Stimulated activated CD8-positive, alpha-beta memory T cell treated with anti-CD3 and anti-CD28 coated beads, Interleukin-7, amount 100 ng/mL, for 48 hours (primary cell): ENCODE data around the gene SAFB2.

Experiments
- DNase-seq, 2 donors: peaks; one replicate each; pipeline ENCODE4 v3.0.0-alpha.2; 2020; ENCODE audit warnings: low read depth in 1 of 2; ENCODE audit errors: extremely low read depth in 1 of 2

SAFB2 gene

DNA sequence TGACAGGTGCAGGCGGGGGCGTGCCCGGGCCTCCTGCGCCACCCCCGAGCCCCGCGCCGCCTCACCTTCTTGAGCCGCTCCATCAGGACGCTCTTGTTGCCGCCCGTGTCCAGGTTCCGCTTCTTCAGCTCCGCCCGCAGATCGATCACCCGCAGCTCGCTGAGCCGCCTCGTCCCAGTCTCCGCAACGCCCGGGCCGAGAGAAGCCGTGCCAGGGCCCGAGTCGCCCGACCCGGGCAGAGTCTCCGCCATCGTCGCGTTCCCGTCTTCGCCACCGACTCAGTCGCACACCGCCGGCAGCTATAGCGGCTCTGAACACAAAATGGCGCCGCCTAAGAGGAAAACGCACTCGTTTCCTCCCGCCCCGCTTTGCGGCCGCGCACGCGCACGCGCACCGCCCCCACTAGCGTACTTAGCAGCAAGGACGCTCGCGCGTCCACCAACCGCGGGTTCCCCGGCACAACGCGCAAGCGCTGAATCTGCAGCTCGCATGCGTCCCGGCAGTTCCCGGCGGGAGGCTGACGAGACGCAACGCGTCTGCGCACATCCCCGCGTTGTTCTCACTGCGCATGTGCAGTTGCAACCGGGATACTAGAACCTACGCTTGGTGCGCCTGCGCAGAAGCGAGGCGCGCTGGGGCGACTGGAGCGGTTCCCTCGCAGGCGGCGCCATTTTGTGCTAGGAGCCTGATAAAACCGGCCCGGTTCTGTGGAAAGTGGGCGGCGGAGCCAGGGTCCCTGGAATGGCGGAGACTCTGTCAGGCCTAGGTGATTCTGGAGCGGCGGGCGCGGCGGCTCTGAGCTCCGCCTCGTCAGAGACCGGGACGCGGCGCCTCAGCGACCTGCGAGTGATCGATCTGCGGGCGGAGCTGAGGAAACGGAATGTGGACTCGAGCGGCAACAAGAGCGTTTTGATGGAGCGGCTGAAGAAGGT lies at the start of gene SAFB2, which contains the start of gene SAFB:
SAFB2 (minus strand) TSS at position 312 of the 932 bp plus-strand sequence; CDS start at position 251, 61 bp downstream.
SAFB (plus strand) TSS at position 619 of the 932 bp plus-strand sequence; CDS start at position 742, 123 bp downstream.
- DNase-seq: peak; percentile 99 to 100

DNA sequence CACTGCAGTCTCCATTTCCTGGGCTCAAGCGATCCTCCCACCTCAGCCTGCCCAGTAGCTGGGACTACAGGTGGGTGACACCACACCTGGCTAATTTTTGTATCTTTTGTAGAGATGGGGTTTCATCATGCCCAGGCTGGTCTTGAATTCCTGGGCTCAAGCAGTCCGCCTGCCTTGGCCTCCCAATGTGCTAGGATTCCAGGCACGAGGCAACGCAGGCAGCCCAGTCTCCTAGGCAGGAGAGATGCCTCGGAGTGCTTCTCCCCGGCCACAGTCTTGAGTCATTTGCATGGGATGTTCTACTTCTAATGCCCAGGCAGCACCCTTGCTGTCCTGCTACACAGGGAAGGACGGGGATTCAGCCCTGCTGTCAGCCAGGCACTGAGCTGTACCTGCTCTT lies 49.0 kb upstream of the SAFB2 start:
- DNase-seq: no peak

DNA sequence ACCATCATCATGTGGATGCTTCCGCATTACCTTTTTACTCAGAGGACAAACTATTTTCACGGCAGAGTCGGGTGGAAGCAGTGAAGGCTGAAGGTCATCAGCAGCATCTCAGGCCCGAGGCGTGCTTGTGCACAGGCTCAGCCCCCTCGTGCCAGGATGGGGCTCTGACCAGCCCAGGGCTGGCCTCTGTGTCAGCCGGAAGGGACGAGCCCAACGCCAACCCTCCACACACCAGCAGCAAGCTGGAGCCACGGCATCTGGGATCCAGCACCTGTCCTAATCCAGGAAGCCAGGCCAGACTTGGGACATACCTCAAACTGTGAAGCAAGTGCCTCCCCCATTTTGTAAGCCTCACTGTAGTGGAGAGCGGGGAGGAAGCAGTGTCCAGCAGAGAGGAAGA lies 46.6 kb upstream of the SAFB2 start:
- DNase-seq: no peak

DNA sequence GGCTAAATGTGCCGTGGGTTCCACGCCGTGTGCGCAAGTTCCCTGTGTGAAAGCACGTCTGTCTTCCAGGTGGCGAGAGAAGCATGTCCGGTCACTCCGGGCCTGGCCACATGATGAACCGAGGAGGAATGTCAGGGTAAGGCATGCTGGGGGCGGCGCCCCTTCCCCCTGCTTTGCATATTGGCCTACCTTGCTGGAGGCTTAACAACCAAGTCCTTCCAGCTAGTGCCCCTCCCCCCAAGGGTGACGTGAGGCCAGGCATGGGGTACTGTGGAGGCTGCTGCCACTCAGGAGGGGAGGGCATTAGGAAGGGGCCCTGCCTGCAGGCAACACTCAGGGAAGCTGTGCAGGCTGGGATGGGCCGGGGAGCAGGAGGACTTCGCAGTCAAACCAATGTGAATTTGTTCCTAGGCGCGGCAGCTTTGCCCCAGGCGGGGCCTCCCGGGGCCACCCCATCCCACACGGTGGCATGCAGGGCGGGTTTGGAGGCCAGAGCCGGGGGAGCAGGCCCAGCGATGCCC lies 45.2 kb upstream of the SAFB2 start:
- no peak for DNase-seq

DNA sequence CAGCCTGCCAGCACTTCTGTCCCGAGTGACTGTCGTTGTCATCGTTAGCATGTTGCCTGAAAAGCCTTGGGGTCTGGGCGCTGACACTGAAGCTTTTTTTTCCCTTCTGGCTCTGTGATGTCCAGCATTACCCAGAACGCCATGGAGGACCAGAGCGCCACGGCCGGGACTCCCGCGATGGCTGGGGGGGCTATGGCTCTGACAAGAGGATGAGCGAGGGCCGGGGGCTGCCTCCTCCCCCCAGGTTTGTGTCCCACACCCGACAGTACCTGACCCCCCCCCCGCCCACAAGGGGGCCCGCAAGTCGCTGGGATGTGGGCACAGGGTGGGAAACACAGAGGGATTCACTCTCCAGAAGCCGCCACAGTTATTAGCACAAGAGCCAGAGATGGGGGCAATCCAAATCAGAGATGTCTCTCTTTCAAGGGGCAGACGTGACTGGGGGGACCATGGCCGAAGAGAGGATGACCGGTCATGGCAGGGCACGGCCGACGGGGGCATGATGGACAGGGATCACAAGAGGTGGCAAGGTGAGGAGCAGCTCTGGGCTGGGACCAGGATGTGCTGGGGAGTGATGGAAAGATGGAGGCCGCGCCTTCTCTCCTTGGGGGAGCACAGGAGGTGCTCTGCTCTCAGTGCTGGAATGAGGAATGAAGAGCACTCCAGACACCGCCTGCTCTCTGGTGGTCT lies 44.5 kb upstream of the SAFB2 start:
- DNase-seq: no peak

DNA sequence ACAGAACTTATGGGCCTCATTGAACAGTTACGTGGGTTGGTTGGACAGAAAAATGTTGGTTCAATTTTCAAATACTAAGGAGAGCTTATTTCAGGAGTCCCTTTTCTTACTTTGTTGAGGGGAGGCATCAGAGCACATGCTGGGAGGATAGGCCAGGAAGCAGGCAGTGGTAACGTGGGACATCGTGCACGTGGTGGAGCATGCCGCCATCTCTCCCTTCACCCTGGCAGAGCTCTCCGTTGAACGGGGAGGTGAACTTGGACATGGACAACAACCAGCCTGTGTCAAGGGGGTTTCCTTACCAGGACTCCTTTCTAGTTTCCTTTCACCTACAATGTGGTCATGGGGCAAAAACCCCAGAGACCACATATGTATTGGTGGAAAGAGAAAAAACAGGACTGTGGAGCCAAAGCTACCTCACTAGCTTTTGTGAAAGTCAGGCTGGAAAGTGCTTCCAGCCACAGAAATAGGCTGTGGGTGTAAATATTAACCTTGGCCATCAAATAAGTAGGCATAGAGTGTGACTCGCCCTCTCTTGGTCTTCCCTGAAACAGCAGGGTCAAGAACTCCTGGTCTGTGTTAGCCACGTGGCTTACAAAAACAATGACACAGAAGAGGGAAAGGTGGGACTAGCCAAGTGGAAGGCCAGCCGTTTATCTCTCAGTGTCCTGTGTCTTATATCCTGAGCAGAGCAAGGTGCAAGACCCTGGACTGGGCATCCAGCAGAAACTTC lies 43.4 kb upstream of the SAFB2 start:
- no peak for DNase-seq

DNA sequence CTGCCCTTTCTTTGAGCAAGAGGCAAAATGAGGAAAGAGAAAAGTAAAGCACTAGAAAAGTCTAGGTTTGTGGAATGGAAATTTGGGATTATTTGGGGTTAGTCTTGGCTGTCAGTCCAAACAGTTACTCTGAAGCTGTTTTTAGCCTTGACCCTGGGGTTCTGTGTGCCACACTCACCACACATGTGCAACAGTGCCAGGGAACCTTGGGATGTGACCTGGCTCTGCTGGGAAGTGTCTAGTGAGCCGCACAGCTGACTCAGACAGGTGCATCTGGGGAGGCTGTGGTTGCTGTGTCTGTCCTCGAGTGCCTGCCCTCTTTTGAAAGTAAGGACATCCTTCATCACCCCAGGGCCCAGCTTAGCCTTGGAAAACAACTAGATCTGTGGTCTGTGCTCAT lies 41.9 kb upstream of the SAFB2 start:
- no peak for DNase-seq

DNA sequence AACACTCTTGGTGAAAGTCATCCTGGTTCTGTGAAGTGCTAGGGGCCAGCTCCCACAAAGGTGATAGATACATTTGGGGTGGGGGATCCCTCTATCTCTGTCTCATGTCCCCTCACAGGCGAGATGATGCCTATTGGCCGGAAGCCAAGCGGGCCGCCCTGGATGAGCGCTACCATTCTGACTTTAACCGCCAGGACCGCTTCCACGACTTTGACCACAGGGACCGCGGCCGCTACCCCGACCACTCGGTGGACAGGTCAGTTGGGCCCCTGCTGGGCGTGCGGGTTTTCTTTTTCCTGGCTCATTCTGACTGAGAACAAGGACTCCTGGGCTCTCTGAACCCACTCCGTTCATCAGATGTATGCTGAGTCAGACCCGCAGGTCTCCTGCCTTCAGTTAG lies 41.3 kb upstream of the SAFB2 start:
- DNase-seq: no peak

DNA sequence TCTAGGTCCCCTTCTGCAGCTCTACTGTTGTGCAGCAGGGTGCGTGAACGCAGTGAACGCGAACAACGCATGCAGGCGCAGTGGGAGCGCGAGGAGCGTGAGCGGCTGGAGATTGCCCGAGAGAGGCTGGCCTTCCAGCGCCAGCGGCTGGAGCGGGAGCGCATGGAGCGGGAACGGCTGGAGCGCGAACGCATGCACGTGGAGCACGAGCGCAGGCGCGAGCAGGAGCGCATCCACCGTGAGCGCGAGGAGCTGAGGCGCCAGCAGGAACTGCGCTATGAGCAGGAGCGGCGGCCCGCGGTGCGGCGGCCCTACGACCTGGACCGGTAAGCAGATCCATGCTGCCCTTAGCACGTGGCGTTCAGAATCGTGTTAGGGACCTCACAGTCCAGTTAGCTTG lies 38.9 kb upstream of the SAFB2 start:
- DNase-seq: no peak

DNA sequence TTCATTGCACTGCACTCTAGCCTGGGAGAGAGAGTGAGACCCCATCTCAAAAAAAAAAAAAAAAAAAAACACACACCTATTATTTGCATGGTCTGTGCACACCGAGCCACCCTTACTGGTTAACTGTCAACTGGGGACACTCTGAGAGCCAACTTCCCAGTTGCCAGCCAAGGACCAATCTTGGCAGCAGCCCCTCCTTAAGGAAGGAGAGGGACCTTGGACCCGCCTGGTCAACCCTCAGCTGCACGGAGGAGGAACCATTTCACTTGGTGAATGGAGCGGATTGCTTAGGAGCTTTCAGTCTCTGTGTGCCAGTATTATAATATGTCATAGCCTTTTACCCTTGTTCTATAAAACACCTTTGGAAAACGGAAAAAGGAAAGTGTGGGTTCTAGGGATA lies 32.8 kb upstream of the SAFB2 start:
- DNase-seq: no peak

DNA sequence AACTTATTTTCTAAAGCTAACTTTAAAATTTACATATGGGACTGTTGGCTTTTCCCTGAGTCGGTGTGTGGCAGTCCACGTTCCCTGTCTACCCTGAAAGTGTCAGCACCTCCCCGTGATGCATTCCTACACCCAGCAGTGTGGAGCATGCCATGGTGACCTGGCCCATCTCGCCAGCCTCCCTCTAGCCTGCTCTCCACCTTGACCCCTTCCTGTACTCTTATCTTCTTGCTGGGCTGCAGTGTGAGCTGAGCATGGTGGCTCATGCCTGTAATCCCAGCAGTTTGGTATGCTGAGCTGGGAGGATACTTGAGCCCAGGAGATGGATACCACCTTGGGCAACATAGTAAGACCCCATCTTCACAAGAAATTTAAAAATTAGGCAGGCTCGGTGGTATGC lies 32.4 kb upstream of the SAFB2 start:
- no peak for DNase-seq

DNA sequence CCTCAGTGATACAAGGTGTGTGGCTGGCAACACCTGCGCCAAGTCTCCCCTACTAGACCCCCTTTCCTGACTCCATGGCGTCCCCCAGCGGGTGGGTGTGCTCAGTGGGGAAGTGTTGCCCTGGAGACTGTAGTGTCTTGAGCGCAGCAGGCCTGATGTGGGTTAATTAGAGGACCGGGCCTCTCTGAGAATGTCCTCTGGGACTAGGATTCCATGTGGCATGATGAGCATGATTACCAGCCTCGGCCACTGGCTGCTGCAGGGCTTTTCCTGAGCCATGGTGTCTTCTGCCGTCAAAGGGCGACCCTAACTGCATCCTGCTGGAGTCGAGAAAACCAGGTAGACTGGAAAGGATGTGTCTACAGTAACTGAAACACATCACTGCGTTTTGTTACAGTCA lies 29.7 kb upstream of the SAFB2 start:
- no peak for DNase-seq

DNA sequence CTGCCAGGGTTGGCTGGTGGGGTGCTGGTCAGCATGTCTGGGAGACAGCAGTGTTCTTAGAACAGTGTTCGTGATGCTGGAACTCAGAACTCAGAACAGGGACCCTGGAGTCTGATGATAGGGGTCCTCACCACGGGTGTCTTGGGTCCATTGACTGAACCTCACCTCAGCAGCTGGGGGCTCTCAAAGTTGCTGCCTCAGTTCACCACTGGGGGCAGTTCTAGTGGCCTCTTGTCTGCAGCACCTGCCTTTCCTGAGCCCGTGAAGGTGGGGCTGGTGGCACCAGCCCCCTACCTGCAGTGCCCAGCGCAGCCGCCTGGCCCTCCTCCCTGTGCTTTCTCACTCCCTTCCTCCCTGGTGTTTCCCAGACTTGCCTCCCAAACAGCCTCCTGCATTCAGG lies 28.8 kb upstream of the SAFB2 start:
- DNase-seq: no peak

DNA sequence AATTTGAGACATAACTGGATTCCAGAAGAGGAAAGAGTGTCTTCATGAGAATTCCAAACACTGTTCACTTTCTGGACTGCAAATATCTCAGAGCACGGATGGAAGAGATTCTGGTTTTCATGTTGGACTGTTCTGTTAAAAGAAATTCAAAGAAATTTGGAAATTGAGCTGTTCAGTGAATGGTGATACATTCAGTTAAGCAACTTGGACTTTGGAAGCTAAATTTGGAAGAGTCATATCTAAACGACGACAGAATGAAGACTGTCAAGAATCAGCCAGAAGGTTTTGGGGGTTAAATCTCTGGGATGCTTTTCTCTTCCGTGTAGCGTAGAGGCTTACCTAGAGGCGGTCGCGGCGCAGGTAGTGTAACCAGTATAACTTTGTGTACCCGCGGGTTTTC lies 25.9 kb upstream of the SAFB2 start:
- no peak for DNase-seq

DNA sequence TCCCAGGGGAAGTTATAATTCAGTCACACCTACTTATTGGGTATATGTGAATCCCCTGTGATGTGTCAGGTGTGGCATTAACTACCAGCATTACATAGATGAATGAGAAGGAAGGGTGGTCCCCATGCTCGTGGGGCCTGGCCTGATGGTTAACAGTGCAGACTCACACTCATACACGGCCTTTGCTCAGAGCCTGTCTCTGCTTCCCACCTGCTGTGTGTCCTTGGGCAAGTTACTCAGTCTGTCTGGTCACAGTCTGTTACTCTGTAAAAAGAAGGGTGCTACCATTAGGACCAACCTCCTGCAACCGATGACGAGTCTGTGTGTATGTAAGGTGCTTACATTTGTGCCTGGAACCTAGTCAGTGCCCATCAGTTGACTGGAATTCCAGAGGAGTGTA lies 24.1 kb upstream of the SAFB2 start:
- DNase-seq: no peak

DNA sequence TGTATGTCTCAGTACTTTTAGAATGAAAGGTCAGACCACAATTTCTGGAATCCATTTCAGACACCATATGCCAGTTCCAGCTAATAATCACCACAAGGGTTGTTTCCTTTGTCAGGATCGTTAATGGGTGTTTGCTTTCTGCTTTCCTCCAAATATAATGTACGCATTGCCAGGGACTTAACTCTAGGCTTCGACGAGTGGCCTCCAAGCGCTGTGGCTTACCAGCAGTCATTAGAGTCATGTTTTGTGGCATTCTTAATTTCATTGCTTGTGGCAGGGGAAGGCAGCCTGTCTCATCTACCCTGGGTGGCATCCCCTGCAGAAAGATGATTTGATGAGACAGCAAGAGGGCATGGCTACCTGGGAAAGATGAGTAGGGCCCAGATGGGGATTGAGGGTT lies 22.8 kb upstream of the SAFB2 start:
- DNase-seq: no peak

DNA sequence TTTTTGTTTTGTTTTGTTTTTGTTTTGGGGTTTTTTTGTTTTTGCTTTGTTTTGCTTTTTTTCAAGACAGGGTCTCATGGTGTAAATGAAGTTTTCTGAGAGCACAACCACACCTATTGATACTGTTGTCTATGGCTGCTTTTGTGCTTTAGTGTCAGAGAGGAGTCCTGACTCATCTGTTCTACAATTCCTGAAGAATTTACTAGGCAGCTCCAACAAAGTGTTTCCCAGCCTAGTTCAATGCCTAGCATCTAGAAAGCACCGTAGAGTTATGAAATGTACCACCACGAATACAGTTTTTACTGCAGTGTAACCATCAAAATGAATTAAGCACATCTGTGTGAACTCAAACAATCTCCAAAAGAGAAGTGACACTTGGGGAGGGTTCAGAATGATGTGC lies 21.5 kb upstream of the SAFB2 start:
- no peak for DNase-seq

DNA sequence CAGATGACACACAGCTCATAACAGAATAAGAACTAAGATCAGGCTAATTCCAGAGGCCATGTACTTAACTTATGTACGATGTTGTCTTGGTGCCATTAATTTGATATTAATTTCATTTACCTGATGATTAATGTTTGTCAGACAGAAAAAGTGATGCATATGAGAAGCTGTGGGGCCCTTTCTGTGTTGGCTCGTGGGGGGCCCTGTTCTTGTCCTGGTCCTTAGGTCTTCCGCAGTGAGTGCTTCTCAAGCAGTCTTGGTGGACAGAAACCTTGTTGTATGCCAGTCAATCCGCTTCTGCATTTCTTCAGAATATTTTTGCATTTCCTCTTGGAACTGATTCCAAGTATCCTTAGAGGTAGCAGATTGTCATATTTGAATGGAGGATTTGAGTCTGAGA lies 20.5 kb upstream of the SAFB2 start:
- no peak for DNase-seq

DNA sequence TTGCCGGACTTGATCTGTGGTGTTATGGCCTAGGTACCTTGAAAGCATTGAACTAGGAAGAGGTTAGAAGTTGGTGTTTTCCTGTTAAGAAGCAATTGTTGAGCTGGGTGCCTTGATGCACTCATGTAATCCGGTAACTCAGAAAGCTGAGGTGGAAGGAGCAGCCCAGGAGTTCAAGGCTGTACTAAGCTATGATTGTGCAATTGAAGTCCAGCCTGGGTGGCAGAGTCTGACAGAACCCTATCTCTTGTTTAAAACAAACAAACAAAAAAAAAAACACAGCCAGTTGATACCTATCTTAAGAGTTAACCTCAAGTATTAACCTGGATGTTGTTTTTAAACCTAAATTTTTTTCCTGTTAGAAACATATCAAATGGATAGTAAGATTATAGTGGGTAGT lies 19.6 kb upstream of the SAFB2 start:
- DNase-seq: no peak

DNA sequence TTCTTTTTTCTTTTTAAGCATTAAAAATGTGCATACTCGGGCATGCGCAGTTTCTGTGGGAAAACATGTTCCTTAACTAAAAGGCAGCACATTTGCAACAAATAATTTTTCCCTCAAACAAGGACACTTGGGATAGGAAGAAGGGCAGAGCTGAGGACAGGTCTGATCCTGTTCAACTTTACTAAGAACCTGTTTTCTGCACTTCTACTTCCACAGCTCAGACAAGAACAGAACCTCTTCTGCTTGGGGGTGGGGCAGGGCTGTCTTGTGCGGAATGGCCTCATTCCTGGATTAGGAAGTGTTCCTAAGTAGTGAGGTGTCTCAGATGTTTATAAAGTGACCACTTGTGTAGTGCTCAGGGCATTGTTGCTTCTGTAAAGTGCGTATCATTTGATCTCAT lies 18.6 kb upstream of the SAFB2 start:
- no peak for DNase-seq

DNA sequence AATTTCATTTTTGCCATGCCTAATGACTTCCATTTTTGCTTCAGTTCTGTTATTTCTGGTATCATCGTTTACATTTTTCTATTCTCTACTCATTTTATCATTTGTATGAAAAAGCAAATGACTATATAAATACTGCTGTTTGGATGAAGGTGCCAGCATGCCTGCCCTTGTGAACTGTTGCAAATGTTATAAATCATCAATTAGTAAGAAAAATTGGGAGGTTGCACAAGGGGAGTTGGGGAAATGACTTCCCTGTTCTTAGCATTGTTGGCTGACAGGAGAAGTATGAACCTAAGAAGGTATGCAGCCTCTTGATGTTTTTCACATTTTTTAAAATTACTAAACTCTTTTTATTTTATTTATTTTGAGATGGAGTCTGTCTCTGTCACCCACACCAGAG lies 15.4 kb upstream of the SAFB2 start:
- no peak for DNase-seq
